Fibroblast of villous mesenchyme (primary cell): ENCODE results near the gene EMC8. TPM values are rescaled to one million over a fixed set of nuclear protein-coding genes. Genes with fewer than 3 reads are reported as not detected.

Experiments
- DNase-seq: peaks from one replicate; pipeline ENCODE4 v3.0.0-alpha.2; 2010; ENCODE audit warnings: low read depth
- H3K4me3 ChIP-seq: 2 replicates; pipeline ENCODE4 v1.5.1; 2011; ENCODE audit warnings: low read depth, mild to moderate bottlenecking, low read length
- total RNA-seq: library from RNA; depleted of rRNA; stranded (reverse); fragments of >200 nt; gene quantifications from 2 replicates; pipeline ENCODE4 v1.2.3, GENCODE V29; 2012
- TF ChIP-seq, protein P1 (sequence below): IDR thresholded peaks from 2 replicates; pipeline ENCODE4 v1.5.1; 2012; ENCODE audit warnings: low read depth, mild to moderate bottlenecking, low read length; ENCODE audit not compliant: insufficient read depth

Gene EMC8
- total RNA-seq, 1 donor: 30.2 TPM

DNA sequence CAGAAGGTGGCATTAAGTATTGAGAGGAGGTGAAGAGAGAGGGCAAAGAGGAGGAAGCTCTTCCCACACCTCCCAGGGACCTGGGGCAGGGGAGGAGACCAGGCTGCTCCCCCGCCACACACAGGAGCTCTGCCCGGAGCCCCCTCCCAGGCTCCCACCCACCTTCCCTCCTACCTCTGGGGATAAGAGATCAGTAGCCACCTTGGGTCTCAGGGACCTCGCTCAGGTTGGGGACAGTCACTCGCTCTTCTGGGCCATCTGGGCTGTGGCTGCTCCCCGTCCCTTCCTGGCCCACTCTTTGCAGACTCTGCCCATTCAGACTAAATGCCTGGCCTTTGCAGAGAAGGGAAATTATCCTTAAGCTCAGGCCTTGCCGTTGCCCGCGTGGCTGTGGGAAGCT is 33.6 kb downstream of the EMC8 start:
- H3K4me3 ChIP-seq: no peak overlapping the region
- no peak for DNase-seq
- TF ChIP-seq, protein P1, sequence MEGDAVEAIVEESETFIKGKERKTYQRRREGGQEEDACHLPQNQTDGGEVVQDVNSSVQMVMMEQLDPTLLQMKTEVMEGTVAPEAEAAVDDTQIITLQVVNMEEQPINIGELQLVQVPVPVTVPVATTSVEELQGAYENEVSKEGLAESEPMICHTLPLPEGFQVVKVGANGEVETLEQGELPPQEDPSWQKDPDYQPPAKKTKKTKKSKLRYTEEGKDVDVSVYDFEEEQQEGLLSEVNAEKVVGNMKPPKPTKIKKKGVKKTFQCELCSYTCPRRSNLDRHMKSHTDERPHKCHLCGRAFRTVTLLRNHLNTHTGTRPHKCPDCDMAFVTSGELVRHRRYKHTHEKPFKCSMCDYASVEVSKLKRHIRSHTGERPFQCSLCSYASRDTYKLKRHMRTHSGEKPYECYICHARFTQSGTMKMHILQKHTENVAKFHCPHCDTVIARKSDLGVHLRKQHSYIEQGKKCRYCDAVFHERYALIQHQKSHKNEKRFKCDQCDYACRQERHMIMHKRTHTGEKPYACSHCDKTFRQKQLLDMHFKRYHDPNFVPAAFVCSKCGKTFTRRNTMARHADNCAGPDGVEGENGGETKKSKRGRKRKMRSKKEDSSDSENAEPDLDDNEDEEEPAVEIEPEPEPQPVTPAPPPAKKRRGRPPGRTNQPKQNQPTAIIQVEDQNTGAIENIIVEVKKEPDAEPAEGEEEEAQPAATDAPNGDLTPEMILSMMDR: no peak

DNA sequence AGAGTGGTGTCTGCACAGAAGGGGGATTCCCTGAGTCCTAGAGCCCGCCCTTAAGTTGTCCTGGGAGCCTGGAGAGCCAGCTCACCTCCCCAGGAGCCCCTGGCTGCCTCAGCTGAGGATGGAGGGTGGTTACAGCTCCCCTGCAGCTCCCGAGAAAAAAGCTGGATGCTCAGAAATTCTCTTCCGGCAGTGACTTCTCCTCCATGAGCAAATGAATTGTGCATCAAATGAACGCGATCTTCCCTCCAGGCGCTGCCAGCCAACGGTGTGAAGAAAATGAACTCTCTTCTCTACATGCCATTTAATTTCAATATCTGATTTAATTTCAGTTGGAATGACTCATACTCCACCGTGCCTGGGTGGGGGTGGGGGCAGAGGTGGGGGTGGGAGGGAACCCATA is 34.1 kb downstream of the EMC8 start:
- H3K4me3 ChIP-seq: no peak overlapping the region
- TF ChIP-seq, protein P1: no peak
- DNase-seq: no peak

DNA sequence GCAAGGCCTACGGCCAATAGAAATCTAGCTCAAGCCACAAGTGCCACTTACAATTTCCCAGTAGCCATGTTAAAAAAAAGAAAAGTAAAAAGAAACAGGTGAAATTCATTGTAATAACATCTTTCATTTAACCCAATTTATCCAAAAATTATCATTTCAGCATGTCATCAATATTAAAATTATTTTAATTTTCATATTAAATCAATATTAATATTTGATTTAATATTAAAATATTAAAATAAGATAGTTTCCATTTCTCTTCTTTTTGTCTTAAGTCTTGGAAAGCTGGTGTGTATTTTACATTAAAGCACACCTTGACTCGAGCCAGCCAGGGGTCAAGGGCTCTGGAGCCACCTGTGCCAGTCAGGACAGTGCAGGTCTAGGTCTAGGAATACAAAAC is 35.7 kb downstream of the EMC8 start:
- no peak for DNase-seq
- no peak overlapping the region for H3K4me3 ChIP-seq
- TF ChIP-seq, protein P1: no peak

DNA sequence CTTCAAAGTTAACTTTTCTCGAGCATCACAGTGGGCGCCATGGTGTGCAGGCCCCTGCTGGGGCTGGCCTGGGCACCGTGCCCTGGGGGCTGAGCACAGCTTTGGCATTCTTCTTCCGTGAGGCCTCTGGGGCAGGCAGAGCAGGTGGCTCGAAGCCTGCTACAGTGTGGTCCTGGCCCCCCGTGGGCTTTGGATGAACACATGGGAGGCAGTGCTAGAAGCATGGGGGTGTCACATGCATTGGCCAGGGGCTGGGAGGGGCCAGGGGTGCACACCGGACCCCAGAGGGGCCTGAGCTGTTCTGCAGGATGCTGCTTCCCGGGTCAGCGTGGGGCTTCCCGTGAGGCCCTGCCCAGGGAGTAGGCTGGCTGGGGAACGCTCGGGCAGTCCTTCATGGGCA is 36.4 kb downstream of the EMC8 start:
- TF ChIP-seq, protein P1: no peak
- no peak for DNase-seq
- no peak overlapping the region for H3K4me3 ChIP-seq

DNA sequence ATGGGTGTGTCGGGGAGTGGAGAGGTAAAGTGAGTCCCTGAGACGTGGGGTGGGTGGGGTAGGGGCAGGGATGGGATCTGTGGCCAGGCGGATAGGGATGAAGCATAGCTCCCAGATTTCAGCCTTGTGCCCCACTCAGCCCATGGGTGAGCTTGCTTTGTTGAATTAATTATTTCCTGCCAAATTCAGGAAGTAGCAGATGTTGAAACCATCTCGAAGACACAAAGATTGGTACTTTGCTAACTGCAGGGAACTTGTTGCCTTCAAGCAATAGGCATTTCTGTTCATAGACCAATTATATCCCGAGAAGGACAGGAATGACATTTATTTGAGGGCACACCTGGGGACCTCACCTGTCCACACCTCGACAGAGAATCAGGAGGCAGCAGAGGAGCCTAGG is 37.5 kb downstream of the EMC8 start:
- no peak overlapping the region for H3K4me3 ChIP-seq
- TF ChIP-seq, protein P1: no peak
- no peak for DNase-seq

DNA sequence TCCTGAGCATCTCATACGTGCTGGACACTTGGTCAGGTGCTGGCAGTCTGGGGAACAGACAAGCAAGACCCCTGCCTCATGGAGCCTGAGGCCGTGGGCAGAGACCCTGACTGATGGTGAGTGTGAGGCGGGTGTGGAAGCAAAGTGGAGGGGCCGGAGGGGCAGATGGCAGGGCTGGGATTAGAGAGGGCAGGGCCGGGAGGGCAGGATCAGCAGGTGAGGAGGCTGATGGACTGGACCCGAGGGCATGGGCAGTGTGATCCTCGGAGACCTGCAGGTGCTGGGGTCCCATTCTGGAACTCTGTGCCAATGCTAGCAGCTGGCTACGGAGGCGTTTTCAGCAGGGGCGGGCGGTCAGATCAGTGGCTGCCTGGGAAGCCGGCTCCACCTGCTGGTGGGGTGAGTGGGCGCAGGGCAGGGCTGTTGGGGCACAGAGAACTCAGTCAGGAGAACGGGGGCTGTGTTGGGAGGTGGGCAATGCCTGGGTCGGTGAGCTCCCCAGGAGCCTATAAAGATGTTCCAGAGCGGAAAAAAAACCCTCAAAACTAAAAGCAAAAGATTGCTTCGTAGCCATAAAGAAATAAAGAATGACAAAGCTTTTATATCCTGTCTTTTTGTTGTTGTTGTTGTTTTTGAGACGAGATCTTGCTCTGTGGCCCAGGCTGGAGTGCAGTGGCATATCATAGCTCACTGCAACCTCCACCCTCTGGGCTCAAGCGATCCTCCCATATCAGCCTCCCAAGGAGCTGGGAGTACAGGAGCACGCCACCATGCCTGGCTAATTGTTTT is 39.5 kb downstream of the EMC8 start:
- TF ChIP-seq, protein P1: peak; percentile 39
- DNase-seq: no peak
- H3K4me3 ChIP-seq: no peak overlapping the region

DNA sequence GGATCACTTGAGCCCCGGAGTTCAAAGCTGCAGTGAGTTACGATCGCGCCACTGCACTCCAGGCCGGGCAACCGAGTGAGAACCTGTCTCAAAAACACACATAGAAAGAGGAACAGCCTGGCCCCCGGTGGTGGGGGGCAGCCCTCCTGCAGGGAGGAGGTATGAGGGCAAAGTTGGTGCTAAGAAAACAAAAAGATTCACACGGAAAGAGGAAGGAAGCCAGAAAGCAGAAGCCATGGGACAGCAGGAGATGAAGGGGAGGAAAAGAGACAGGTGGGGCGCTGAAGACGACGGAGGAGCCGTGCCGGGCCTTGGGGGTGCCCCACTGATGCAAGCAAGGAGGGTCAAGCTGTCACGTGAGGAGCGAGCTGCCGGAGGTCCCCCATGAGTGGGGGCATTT is 40.2 kb downstream of the EMC8 start:
- DNase-seq: no peak
- no peak overlapping the region for H3K4me3 ChIP-seq
- TF ChIP-seq, protein P1: no peak
